ENCODE results near the gene CCDC141.

DNA sequence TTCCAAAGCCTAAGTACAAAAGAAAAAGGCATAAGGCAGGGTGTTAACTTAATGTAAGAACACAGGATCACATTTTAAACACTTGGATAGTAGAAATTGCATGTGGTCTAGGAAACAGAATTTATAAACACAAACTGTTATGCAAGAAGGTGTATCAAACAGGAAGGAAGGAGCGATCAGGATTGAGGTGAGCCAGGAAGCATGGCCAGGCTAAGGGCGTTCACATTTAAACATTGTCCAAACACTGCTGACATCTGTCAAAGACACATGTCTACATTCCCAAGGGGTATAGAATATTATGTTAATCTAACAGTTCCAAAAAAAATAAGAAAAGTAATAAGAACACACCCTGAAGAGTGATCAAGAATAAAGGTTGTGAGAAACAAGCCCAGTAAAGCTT is 71.3 kb downstream of the CCDC141 start:
- TF ChIP-seq, protein P1, sequence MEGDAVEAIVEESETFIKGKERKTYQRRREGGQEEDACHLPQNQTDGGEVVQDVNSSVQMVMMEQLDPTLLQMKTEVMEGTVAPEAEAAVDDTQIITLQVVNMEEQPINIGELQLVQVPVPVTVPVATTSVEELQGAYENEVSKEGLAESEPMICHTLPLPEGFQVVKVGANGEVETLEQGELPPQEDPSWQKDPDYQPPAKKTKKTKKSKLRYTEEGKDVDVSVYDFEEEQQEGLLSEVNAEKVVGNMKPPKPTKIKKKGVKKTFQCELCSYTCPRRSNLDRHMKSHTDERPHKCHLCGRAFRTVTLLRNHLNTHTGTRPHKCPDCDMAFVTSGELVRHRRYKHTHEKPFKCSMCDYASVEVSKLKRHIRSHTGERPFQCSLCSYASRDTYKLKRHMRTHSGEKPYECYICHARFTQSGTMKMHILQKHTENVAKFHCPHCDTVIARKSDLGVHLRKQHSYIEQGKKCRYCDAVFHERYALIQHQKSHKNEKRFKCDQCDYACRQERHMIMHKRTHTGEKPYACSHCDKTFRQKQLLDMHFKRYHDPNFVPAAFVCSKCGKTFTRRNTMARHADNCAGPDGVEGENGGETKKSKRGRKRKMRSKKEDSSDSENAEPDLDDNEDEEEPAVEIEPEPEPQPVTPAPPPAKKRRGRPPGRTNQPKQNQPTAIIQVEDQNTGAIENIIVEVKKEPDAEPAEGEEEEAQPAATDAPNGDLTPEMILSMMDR (conservative IDR thresholded peaks at IDR 0.05 in 1 of 2, IDR thresholded peaks at IDR 0.05 in 1 of 2; ENCODE audit: extremely low read depth in 1 of 2, insufficient read depth in 1 of 2, low read depth in 1 of 2, low read length in 2 of 2), result no peak
- TF ChIP-seq EZH2 (IDR thresholded peaks at IDR 0.05; ENCODE audit: borderline replicate concordance, low read length), result no peak
